ENCODE results near the gene DHCR7. TPM values are rescaled to one million over a fixed set of nuclear protein-coding genes. Genes with fewer than 3 reads are reported as not detected.

Gene DHCR7
- total RNA-seq, 1 donor from 2014 or later: 36.7 TPM

DNA sequence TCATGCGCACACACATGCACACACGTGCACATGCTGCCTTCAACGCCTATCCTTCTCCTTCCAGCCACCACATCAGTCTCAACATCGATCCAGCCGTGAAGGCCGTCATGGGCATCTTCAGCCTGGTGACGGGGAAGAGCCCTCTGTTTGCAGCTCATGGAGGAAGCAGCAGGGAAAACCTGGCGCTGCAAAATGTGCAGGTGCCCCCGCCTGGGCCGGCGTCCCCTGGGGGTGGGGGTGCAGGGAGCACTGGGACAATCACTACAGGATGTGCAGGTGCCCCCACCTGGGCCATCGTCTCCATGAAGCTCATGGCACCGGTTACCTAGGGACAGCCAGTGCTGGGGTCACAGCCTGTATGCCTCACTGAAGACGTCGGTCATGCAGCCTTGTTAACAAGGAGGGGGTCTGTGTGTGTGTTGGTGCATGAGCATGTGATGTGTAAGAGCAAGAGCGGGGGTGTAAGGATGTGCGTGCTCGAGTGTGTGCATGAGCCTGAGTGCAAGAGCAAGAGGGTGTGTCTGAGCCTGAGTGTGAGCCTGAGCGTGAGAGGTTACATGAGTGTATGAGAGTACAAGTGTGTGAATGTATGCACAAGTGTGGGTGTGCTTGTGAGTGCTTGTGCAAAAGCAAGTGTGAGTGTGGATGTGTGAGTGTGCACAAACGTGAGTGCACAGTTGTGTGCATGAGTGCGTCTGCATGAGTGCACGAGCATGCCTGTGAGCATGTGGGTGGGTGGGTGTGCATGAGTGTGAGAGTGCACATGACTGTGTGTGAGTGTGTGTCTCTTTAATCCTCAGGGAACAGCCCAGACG lies 36.3 kb upstream of the DHCR7 start:
- Histone ChIP-seq H3K4me1 (no peaks in the 10 kb centered on the region), H3K9me3 (ENCODE audit: low read depth) (no peaks in the 10 kb centered on the region), H3K79me2 (ENCODE audit: low read depth) (no peaks in the 10 kb centered on the region), H3F3A (ENCODE audit: low read depth) (no peaks in the 10 kb centered on the region), H4K20me1 (ENCODE audit: low read depth) (no peaks in the 10 kb centered on the region), H3K9ac (no peak overlapping the region), H3K27me3 (no peaks in the 10 kb centered on the region), H3K27ac (no peak overlapping the region), H3K4me2 (no peak overlapping the region), H2AFZ (replicated peaks) (no peak overlapping the region), H3K4me3 (no peak overlapping the region), H3K36me3 (no peaks in the 10 kb centered on the region)
- Mint-ChIP-seq H3K4me1 (peaks cover 16% of the 10 kb centered on the region), H3K4me3 (no peak overlapping the region), H3K36me3 (peaks cover 23% of the 10 kb centered on the region), H3K27me3 (ENCODE audit: insufficient read depth, low read depth) (peaks cover 4% of the 10 kb centered on the region), H3K9me3 (no peaks in the 10 kb centered on the region), H3K27ac (no peak overlapping the region)
- TF ChIP-seq, protein P1, sequence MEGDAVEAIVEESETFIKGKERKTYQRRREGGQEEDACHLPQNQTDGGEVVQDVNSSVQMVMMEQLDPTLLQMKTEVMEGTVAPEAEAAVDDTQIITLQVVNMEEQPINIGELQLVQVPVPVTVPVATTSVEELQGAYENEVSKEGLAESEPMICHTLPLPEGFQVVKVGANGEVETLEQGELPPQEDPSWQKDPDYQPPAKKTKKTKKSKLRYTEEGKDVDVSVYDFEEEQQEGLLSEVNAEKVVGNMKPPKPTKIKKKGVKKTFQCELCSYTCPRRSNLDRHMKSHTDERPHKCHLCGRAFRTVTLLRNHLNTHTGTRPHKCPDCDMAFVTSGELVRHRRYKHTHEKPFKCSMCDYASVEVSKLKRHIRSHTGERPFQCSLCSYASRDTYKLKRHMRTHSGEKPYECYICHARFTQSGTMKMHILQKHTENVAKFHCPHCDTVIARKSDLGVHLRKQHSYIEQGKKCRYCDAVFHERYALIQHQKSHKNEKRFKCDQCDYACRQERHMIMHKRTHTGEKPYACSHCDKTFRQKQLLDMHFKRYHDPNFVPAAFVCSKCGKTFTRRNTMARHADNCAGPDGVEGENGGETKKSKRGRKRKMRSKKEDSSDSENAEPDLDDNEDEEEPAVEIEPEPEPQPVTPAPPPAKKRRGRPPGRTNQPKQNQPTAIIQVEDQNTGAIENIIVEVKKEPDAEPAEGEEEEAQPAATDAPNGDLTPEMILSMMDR (IDR thresholded peaks at IDR 0.05): no peak
- no peak for TF ChIP-seq EZH2 (IDR thresholded peaks at IDR 0.05)
- TF ChIP-seq EZH2phosphoT487 (IDR thresholded peaks at IDR 0.05): no peak
- DNase-seq (ENCODE audit: low spot score): no peak

DNA sequence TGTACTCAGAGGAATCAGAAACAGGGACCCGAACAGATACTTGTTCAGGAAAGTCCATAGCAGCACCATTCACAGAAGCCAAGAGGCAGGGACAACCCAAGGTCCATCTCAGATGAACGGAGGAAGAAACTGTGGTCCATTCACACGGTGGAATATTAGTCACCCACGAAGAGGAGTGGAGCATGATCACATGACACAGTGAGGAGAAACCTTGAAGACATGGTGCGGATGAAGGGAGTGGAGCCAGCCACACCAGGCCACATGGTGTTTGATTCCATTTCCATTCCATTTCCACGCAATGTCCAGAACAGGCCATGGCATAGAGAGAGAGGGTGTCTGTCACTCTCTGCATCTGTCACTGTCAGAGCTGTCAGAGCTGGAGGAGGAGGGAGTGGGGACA lies 35.5 kb upstream of the DHCR7 start:
- H3K4me1 ChIP-seq: no peaks in the 10 kb centered on the region
- no peaks in the 10 kb centered on the region for H3F3A ChIP-seq (ENCODE audit: low read depth)
- no peaks in the 10 kb centered on the region for H3K79me2 ChIP-seq (ENCODE audit: low read depth)
- no peak overlapping the region for H3K27ac ChIP-seq
- no peak for DNase-seq (ENCODE audit: low spot score)
- H3K27ac Mint-ChIP-seq: no peak overlapping the region
- H3K9me3 Mint-ChIP-seq: no peaks in the 10 kb centered on the region
- no peak for TF ChIP-seq EZH2 (IDR thresholded peaks at IDR 0.05)
- TF ChIP-seq EZH2phosphoT487 (IDR thresholded peaks at IDR 0.05): no peak
- TF ChIP-seq, protein P1 (IDR thresholded peaks at IDR 0.05): no peak
- no peaks in the 10 kb centered on the region for H3K9me3 ChIP-seq (ENCODE audit: low read depth)
- H3K4me2 ChIP-seq: no peak overlapping the region
- no peak overlapping the region for H3K9ac ChIP-seq
- no peak overlapping the region for H3K4me3 ChIP-seq
- peaks cover 2% of the 10 kb centered on the region for H3K27me3 Mint-ChIP-seq (ENCODE audit: insufficient read depth, low read depth)
- no peaks in the 10 kb centered on the region for H3K36me3 ChIP-seq
- H2AFZ ChIP-seq (replicated peaks): no peak overlapping the region
- no peaks in the 10 kb centered on the region for H3K27me3 ChIP-seq
- H3K36me3 Mint-ChIP-seq: peaks cover 23% of the 10 kb centered on the region
- no peaks in the 10 kb centered on the region for H4K20me1 ChIP-seq (ENCODE audit: low read depth)
- H3K4me1 Mint-ChIP-seq: peaks cover 10% of the 10 kb centered on the region
- no peak overlapping the region for H3K4me3 Mint-ChIP-seq

DNA sequence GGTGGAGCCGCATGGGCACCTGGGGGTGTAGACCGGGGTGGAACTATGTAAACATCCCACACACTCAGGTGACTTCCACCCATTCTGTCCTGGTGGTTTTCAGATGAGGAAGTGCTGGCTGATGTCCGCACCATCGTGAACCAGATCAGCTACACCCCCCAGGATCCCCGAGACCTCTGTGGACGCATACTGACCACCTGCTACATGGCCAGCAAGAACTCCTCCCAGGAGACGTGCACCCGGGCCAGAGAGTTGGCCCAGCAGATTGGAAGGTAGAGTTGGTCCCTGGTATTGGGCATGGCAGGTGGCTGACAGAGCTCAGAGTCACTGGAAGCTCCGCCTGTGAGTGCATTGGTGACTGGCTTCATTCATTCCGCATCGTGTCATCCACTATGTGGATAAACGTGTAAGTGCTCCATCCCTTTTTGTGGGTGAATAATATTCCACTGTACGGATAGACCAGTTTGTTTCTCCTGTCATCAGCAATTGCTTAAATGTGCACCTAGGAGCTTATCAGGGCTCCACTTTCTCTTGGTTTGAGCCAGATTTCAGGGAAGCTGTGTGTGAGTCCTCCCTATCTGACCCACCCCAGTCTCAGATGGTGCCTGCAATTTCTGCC lies 34.7 kb upstream of the DHCR7 start:
- no peaks in the 10 kb centered on the region for H4K20me1 ChIP-seq (ENCODE audit: low read depth)
- Mint-ChIP-seq H3K4me1 (peaks cover 4% of the 10 kb centered on the region), H3K36me3 (peaks cover 27% of the 10 kb centered on the region), H3K27me3 (ENCODE audit: insufficient read depth, low read depth) (peaks cover 2% of the 10 kb centered on the region), H3K27ac (no peak overlapping the region), H3K4me3 (no peak overlapping the region), H3K9me3 (no peaks in the 10 kb centered on the region)
- no peak overlapping the region for H2AFZ ChIP-seq (replicated peaks)
- no peak overlapping the region for H3K27ac ChIP-seq
- no peak overlapping the region for H3K4me3 ChIP-seq
- no peak overlapping the region for H3K9ac ChIP-seq
- H3K9me3 ChIP-seq (ENCODE audit: low read depth): no peaks in the 10 kb centered on the region
- no peak for DNase-seq (ENCODE audit: low spot score)
- H3K79me2 ChIP-seq (ENCODE audit: low read depth): no peaks in the 10 kb centered on the region
- H3K36me3 ChIP-seq: no peaks in the 10 kb centered on the region
- H3K4me2 ChIP-seq: no peak overlapping the region
- H3K4me1 ChIP-seq: peaks cover under 1% of the 10 kb centered on the region
- TF ChIP-seq EZH2phosphoT487 (IDR thresholded peaks at IDR 0.05) (no peak), EZH2 (IDR thresholded peaks at IDR 0.05) (no peak)
- TF ChIP-seq, protein P1 (IDR thresholded peaks at IDR 0.05): no peak
- H3K27me3 ChIP-seq: no peaks in the 10 kb centered on the region
- H3F3A ChIP-seq (ENCODE audit: low read depth): no peaks in the 10 kb centered on the region
